GM12801 (cell line): ENCODE measurements around the gene AFAP1L2.

Source experiments
- CTCF ChIP-seq: IDR thresholded peaks from one replicate; pipeline ENCODE4 v1.5.1; 2011; ENCODE audit warnings: control low read depth; ENCODE audit not compliant: insufficient read length; ENCODE audit errors: extremely low read depth

The AFAP1L2 gene

GRCh38 chr10:114427124-114427852, 23.0 kb upstream of the AFAP1L2 start:
- no peak for TF ChIP-seq CTCF

GRCh38 chr10:114426476-114426875, 22.2 kb upstream of the AFAP1L2 start:
- TF ChIP-seq CTCF, result no peak

GRCh38 chr10:114420811-114421485, 16.6 kb upstream of the AFAP1L2 start:
- no peak for TF ChIP-seq CTCF

- TF ChIP-seq CTCF, result no peak
These were observed 13.8 kb upstream of the AFAP1L2 start for GRCh38 chr10:114418109-114418508.

GRCh38 chr10:114412907-114413797, 8.8 kb upstream of the AFAP1L2 start:
- TF ChIP-seq CTCF, result no peak

GRCh38 chr10:114408968-114409444, 4.7 kb upstream of the AFAP1L2 start:
- TF ChIP-seq CTCF, result no peak

- TF ChIP-seq CTCF, result no peak
These were observed 4.0 kb upstream of the AFAP1L2 start for GRCh38 chr10:114408112-114408967.
